Colon (tissue), 2 donors: ENCODE measurements around the gene MYH7B.

Experiments
- FAIRE-seq: peaks from 2 replicates; lab custom pipeline; 2012; peaks lifted over from hg19 to GRCh38; lab: Jason Lieb, UNC
- donor health status: control.
- donor health status: control.

The MYH7B gene

DNA sequence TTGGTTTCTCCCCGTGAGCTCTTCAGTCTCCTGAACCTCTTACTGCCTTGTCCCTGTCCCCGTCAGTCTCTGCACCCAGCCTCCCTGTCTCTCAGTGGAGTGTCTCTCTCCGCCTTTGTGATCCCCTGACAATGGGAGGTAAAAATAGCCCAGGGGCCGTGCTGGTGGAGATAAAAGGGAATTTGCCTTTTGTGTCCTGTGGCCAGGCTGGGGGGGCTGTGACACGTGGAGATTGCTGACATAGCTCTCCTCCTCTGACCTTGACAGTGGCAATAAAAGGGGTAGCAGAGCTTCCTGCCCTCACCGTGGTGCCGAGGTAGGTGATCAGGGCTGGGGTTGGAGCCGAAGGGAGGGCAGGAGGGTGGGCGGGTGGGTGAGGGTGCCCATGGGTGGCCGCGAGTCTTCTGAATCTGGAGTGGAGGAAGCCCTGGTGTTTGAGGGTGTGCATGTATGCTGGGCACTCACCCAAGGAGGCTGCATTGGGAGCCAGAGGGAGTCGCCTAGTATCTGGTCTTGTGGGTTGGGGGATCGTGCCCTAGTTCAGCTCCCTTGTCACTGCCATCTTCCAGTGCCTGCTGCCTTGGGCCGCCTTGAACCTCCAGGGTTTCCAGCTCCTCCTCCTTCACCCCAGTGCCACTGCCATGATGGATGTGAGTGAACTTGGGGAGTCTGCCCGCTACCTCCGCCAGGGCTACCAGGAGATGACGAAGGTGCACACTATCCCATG is 21.9 kb downstream of the MYH7B start:
- no peak for FAIRE-seq

- FAIRE-seq = no peak
Measured at GRCh38 chr20:34978092-34978744, 22.6 kb downstream of the MYH7B start.

GRCh38 chr20:34979366-34980153 is 23.9 kb downstream of the MYH7B start:
- FAIRE-seq = no peak

GRCh38 chr20:34980543-34981233 is 25.0 kb downstream of the MYH7B start:
- no peak for FAIRE-seq

- FAIRE-seq = no peak
Measured at GRCh38 chr20:34982270-34983088, 26.8 kb downstream of the MYH7B start.

GRCh38 chr20:34983089-34983820 is 27.6 kb downstream of the MYH7B start:
- FAIRE-seq = no peak

DNA sequence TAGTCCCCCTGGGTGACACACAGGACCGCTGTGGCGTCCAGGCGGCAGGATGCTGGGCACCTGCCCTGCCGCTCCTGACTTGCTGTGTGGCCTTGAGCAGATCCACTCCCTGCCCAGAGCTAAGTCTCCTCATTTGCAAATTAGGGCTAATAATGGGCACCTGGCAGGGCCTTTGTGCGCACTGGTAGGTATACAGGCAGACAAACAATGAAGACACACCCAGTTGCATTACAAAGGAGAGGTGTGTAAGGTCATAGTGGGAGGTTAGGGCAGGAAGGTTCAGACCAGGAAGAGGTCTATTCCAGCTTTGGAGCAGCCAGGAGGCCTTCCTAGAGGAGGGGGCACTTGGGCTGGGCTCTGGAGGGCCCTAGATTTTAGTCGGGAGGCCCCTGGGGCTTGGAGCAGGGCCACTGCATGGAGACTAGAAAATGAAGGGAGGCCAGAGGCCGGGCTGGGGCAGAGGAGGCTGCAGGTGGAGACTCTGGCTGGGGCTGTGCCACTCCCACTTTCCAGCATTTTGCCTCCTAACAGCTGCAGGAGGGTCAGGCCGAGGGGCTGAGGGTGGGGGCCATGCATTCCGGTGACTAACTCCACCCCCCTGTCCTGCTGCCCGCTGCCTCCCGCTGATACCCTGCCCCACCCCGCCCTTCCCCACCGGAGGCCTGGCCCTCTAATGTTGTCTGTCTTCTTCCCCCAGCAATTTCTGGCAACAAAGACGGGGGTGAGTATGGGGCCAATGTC is 28.5 kb downstream of the MYH7B start:
- no peak for FAIRE-seq

- FAIRE-seq = no peak
Measured at GRCh38 chr20:34984756-34985261, 29.1 kb downstream of the MYH7B start.

DNA sequence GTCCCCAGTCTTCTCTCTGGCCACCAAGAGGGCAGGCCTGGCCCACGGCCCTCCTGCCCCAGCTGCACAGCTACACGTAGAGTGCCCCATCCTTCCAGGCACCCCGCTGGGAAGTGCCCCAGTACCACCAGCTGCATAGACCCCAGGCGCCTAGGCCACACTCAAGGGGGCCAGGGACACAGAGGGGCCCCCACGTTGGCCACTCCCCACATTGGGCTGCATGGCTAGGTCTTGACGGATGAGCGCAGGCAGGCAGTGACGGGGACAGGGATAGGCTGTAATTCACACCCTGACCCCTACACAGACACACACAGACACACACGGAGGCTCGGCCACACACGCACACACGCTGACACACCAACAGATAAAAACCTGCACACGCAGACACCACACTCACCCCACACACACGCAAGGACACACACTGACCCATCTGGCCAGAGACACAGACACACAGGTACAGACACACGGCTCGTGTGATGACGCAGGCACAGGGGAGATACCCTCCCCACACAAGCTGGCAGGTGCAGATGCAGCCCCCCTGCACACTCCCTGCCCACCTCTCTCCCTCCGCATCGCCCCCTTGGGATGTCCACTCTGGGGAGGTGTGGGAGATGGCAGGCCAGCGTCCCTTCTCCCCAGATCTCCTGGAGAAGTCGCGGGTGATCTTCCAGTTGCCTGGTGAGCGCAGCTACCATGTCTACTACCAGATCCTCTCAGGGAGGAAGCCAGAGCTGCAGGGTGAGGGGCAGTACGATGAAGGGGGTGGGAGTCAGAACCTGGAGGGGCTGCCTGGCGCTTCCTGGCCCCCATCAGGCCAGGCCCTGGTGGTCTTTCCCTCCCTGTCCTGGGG is 30.0 kb downstream of the MYH7B start:
- FAIRE-seq = no peak

DNA sequence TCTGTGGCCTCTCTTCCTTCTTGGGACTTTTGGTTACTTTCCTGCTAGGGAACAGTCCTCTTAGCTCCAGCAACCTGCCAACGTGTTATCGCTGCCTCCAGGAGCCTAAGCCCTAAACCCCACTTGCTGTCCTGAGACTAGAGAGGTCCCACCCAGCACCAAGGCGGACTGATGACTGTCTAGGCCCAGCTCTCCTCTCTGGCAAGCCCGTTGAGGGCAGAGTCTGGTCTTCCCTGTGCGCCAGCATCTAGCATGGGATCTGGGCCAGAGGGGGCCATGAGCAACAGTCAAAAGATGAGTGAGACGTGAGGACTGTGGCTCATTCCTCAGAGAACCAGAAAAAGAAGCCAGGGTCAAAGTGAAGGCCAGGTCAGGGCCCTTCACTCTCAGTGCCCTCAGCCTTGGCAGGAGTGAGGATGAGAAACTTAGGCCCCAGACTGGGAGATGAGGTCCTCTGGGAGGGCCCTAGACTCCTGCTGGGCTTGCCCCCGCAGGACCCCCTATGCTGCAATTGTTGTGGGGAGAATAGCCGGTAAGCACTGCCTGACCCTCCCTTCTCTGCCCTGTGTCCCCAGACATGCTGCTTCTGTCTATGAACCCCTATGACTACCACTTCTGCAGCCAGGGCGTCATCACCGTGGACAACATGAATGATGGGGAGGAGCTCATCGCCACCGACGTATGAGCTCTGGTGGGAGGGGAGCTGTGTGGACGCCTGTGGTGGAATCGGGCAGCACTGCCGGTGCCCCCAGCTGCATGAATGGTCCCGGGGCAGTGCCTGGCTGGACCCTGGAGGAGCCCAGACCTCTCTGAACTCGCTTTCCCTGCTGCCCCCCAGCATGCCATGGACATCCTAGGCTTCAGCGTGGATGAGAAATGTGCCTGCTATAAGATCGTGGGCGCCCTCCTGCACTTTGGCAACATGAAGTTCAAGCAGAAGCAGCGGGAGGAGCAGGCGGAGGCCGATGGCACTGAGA is 30.9 kb downstream of the MYH7B start:
- no peak for FAIRE-seq

- no peak for FAIRE-seq
Measured at GRCh38 chr20:34987288-34988190, 31.9 kb downstream of the MYH7B start.

DNA sequence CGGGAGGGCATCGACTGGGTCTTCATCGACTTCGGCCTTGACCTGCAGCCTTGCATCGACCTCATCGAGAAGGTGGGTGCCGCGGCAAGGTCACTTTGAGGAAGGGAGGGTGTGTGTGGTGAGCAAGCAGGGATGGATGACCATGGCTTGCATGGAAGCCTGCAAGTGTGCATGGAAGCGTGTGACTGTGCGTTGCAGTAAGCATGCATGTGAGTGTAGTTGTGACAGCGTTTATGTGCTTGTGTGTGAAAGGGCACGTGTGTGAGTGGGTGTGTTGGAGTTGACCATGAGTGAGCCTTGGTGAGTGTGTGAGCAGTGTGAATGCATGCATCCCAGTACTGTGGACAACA is 32.5 kb downstream of the MYH7B start:
- FAIRE-seq = no peak

- FAIRE-seq = no peak
Measured at GRCh38 chr20:34989118-34989517, 33.5 kb downstream of the MYH7B start.

GRCh38 chr20:34989670-34990069 is 34.0 kb downstream of the MYH7B start:
- FAIRE-seq = no peak

DNA sequence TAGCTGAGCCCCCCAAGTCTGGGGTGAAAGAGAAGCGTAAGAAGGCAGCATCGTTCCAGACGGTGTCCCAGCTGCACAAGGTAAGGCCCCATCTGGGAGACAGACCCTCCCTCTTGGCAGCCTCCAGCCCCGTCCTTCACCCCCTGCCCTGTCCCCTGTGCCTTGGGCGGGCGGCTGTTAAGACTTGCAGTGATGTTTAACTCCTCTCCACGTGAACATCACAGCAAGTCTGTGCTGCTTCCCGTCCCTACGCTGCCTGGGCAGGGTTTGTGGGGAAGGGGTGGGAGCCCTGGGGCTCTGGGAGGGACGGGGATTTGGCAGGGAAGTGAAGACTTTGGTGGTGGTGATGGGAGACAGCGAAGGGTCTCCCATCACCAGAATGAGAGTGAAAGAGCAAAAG is 34.6 kb downstream of the MYH7B start:
- FAIRE-seq = no peak

- FAIRE-seq = no peak
Measured at GRCh38 chr20:34990661-34991214, 35.1 kb downstream of the MYH7B start.
